ENCODE results near the gene UBTD2.
"Not testable (repeated sequence)": the region's sequence is repeated elsewhere in the genome, so short reads cannot be mapped to it uniquely, and the experiment has no call there.

The UBTD2 gene

DNA sequence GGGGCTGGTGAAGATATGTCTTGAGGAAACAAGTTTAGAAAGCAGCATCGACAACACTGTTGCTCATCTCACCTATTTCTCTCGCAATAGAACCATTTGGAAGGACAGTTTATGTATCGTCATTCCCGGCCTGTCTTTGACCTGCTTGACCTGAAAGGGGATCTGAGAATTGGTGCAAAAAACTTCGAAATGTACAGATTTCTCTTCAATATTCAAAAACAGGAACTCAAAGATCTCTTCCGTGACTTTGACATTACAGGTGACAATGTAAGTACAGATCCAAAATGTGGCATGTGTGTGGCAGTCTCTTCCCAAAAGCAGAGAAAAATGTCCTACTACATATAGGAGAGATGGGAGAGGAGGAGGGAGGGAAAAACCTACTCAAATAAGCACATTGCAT, 83.1 kb downstream of the UBTD2 start (continued):
- no peak for TF ChIP-seq GLI2 (tag by site-specific recombination; IDR thresholded peaks at IDR 0.05; ENCODE audit: borderline replicate concordance, low read depth)
- no peak for TF ChIP-seq ZSCAN23 (tag by site-specific recombination; IDR thresholded peaks at IDR 0.05)
- no peak for TF ChIP-seq RBAK (tag by site-specific recombination; IDR thresholded peaks at IDR 0.05)
- no peak for TF ChIP-seq ZNF266 (tag by site-specific recombination; IDR thresholded peaks at IDR 0.05; ENCODE audit: low read depth)
- TF ChIP-seq ZNF133 (tag by site-specific recombination; IDR thresholded peaks at IDR 0.05) = no peak
- TF ChIP-seq ZNF544 (tag by site-specific recombination; IDR thresholded peaks at IDR 0.05) = no peak
- no peak for TF ChIP-seq ZEB2 (tag by site-specific recombination; IDR thresholded peaks at IDR 0.05)
- TF ChIP-seq, protein P1, sequence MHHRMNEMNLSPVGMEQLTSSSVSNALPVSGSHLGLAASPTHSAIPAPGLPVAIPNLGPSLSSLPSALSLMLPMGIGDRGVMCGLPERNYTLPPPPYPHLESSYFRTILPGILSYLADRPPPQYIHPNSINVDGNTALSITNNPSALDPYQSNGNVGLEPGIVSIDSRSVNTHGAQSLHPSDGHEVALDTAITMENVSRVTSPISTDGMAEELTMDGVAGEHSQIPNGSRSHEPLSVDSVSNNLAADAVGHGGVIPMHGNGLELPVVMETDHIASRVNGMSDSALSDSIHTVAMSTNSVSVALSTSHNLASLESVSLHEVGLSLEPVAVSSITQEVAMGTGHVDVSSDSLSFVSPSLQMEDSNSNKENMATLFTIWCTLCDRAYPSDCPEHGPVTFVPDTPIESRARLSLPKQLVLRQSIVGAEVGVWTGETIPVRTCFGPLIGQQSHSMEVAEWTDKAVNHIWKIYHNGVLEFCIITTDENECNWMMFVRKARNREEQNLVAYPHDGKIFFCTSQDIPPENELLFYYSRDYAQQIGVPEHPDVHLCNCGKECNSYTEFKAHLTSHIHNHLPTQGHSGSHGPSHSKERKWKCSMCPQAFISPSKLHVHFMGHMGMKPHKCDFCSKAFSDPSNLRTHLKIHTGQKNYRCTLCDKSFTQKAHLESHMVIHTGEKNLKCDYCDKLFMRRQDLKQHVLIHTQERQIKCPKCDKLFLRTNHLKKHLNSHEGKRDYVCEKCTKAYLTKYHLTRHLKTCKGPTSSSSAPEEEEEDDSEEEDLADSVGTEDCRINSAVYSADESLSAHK (tag by site-specific recombination; IDR thresholded peaks at IDR 0.05) = no peak

DNA sequence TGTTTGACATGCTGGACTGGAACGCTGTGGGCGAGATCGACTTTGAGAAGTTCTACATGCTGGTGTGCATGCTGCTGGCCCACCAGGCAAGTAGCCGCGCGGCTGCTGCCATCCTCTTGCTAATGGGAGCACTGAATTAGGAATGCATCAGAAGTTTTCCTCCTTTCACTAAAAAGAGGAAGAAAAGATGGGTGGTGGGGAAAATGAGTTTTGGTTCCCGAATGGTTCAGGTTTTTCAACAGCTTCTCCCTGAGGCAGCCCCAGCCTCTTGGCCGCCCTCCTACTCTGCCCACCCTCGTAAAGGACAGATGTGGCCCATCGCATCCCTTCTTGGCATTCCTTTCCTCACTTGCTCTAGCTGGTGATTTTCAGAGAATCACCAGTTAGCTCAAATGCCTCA, 84.1 kb downstream of the UBTD2 start:
- ChIA-PET CTCF (interaction anchor here (0.5 to 3.1 kb wide), 2 partner anchors 10 to 50 kb away, joined by 4 to 19 read pairs; partner anchors contain the start of gene STK10), POLR2A (interaction anchor here (0.7 kb wide), 1 partner anchor 81 kb away, joined by 5 read pairs; no protein-coding TSS in a partner anchor)
- TF ChIP-seq ZNF664 (tag by site-specific recombination; IDR thresholded peaks at IDR 0.05) (no peak), ZNF639 (tag by site-specific recombination; IDR thresholded peaks at IDR 0.05) (no peak), EGR2 (tag by site-specific recombination; IDR thresholded peaks at IDR 0.05; ENCODE audit: low read depth) (no peak)
- Histone ChIP-seq H3K4me3 (ENCODE audit: low read depth, low read length) (no peak overlapping the region), H3K9me3 (ENCODE audit: control insufficient read depth, insufficient read depth, low read depth, low read length) (no peaks in the 10 kb centered on the region), H3K4me1 (ENCODE audit: control insufficient read depth, insufficient read depth, low read length) (0 out of 2 replicates have a peak, but pooled peaks cover 3% of the 10 kb centered on the region), H3K36me3 (ENCODE audit: control insufficient read depth in 2 of 2, insufficient read depth in 1 of 2, low read length in 2 of 2) (no peaks in the 10 kb centered on the region), H3K27ac (ENCODE audit: extremely low read depth, low read depth, low read length) (no peak overlapping the region)

DNA sequence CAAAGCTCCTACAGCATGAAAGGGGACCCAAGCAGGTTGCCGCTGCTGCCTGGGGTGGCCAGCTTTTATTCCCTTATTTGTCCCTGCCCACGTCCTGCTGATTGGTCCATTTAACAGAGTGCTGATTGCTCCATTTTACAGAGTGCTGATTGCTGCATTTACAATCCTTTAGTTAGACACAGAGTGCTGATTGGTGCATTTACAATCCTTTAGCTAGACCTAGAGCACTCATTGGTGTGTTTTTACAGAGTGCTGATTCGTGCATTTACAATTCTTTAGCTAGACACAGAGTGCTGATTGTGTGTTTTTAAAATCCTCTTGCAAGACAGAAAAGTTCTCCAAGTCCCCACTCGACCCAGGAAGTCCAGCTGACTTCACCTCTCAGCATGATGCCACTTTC, 85.8 kb downstream of the UBTD2 start:
- ChIA-PET CTCF (interaction anchor here (0.8 to 3.1 kb wide), 2 partner anchors 9 to 17 kb away, joined by 3 to 19 read pairs; partner anchors contain the start of gene STK10), POLR2A (interaction anchor here (0.6 to 1.3 kb wide), 2 partner anchors 11 to 218 kb away, joined by 4 to 7 read pairs; no protein-coding TSS in a partner anchor)
- H3K4me1 ChIP-seq (ENCODE audit: control insufficient read depth, insufficient read depth, low read length); H3K36me3 ChIP-seq (ENCODE audit: control insufficient read depth in 2 of 2, insufficient read depth in 1 of 2, low read length in 2 of 2); H3K4me3 ChIP-seq (ENCODE audit: low read depth, low read length); H3K9me3 ChIP-seq (ENCODE audit: control insufficient read depth, insufficient read depth, low read depth, low read length); H3K27ac ChIP-seq (ENCODE audit: extremely low read depth, low read depth, low read length): not testable (repeated sequence)

DNA sequence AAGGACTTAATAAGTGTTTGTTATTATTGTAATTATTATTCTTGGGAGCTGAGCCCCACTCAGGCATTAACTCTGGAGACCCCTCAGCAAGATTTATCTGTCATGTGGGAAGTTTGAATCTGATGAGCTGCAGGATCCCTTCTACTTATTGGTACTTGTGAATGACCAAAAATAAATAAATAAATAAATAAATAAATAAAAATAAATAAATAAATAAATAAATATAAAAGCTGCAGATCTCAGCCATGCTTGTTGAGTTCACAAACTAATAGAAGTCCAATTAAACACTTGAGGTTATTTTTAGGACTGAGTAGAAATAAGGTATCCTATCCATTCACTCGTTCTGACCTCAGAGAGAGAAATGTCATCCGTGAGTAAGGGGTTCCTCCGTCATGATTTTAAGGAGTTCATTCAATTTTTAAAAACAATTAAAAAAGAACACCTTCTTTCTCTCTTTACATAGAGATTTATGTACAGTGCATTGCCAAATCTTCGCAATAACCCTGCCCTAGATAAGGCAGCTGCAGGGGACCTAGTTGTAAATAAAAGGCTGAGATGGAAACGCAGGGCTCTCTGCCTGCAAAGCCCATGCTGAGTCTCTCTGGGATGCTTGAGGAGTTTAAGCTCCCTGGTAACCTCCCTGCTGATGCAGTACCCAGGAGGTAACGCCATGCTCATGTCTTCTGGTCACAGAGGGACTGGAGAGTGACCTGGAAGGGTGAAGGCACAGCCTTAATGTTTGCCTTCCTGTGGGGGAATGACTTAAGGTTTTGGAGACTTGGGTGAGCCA, 88.4 kb downstream of the UBTD2 start:
- CTCF ChIA-PET = interaction anchor here (0.8 to 1.2 kb wide), 2 partner anchors 9 to 256 kb away, joined by 3 to 5 read pairs; no protein-coding TSS in a partner anchor
- Histone ChIP-seq H3K27ac (ENCODE audit: extremely low read depth, low read depth, low read length) (no peak overlapping the region), H3K36me3 (ENCODE audit: control insufficient read depth in 2 of 2, insufficient read depth in 1 of 2, low read length in 2 of 2) (no peaks in the 10 kb centered on the region), H3K9me3 (ENCODE audit: control insufficient read depth, insufficient read depth, low read depth, low read length) (no peaks in the 10 kb centered on the region), H3K4me3 (ENCODE audit: low read depth, low read length) (no peak overlapping the region), H3K4me1 (ENCODE audit: control insufficient read depth, insufficient read depth, low read length) (0 out of 2 replicates have a peak, but pooled peaks cover 3% of the 10 kb centered on the region)
- POLR2A ChIA-PET = no interaction called here
- TF ChIP-seq ZNF596 (tag by site-specific recombination; IDR thresholded peaks at IDR 0.05) (peak; percentile 26; the same call in 1 of the 2 replicates), IKZF3 (tag by site-specific recombination; IDR thresholded peaks at IDR 0.05) (0 out of 2 replicates have a peak, but pooled peaks have one; percentile 18), ZBTB1 (tag by site-specific recombination; IDR thresholded peaks at IDR 0.05) (no peak), ZNF394 (tag by site-specific recombination; IDR thresholded peaks at IDR 0.05; ENCODE audit: borderline replicate concordance) (peak; percentile 76)
- TF ChIP-seq, protein P2, sequence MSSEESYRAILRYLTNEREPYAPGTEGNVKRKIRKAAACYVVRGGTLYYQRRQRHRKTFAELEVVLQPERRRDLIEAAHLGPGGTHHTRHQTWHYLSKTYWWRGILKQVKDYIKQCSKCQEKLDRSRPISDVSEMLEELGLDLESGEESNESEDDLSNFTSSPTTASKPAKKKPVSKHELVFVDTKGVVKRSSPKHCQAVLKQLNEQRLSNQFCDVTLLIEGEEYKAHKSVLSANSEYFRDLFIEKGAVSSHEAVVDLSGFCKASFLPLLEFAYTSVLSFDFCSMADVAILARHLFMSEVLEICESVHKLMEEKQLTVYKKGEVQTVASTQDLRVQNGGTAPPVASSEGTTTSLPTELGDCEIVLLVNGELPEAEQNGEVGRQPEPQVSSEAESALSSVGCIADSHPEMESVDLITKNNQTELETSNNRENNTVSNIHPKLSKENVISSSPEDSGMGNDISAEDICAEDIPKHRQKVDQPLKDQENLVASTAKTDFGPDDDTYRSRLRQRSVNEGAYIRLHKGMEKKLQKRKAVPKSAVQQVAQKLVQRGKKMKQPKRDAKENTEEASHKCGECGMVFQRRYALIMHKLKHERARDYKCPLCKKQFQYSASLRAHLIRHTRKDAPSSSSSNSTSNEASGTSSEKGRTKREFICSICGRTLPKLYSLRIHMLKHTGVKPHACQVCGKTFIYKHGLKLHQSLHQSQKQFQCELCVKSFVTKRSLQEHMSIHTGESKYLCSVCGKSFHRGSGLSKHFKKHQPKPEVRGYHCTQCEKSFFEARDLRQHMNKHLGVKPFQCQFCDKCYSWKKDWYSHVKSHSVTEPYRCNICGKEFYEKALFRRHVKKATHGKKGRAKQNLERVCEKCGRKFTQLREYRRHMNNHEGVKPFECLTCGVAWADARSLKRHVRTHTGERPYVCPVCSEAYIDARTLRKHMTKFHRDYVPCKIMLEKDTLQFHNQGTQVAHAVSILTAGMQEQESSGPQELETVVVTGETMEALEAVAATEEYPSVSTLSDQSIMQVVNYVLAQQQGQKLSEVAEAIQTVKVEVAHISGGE (tag by site-specific recombination; conservative IDR thresholded peaks at IDR 0.05; ENCODE audit: low read depth) = peak; percentile 60; the same call in 1 of the 2 replicates
- TF ChIP-seq, protein P3, sequence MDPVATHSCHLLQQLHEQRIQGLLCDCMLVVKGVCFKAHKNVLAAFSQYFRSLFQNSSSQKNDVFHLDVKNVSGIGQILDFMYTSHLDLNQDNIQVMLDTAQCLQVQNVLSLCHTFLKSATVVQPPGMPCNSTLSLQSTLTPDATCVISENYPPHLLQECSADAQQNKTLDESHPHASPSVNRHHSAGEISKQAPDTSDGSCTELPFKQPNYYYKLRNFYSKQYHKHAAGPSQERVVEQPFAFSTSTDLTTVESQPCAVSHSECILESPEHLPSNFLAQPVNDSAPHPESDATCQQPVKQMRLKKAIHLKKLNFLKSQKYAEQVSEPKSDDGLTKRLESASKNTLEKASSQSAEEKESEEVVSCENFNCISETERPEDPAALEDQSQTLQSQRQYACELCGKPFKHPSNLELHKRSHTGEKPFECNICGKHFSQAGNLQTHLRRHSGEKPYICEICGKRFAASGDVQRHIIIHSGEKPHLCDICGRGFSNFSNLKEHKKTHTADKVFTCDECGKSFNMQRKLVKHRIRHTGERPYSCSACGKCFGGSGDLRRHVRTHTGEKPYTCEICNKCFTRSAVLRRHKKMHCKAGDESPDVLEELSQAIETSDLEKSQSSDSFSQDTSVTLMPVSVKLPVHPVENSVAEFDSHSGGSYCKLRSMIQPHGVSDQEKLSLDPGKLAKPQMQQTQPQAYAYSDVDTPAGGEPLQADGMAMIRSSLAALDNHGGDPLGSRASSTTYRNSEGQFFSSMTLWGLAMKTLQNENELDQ (tag by site-specific recombination; IDR thresholded peaks at IDR 0.05; ENCODE audit: low read depth) = no peak
